H1 (cell line): ENCODE results near the gene SCN10A. TPM values are rescaled to one million over a fixed set of nuclear protein-coding genes. Genes with fewer than 3 reads are reported as not detected.

ENCODE experiments used
- CTCF ChIA-PET: fragments of 300-600 bp; sonication (Branson Sonifier 250); formaldehyde crosslinking; loops from one replicate; lab custom pipeline; 2021; ENCODE audit not compliant: partially characterized antibody; lab: Charles Lee
- POLR2A ChIA-PET: fragments of 300-600 bp; sonication (Branson Sonifier 250); formaldehyde crosslinking; loops from one replicate; lab custom pipeline; 2021; ENCODE audit warnings: inconsistent platforms; ENCODE audit not compliant: partially characterized antibody; lab: Charles Lee
- DNase-seq, 2 experiments: peaks; one replicate each; pipeline versions ENCODE4 v3.0.0 to v3.0.0-alpha.2; 2010 to 2022; ENCODE audit warnings: low spot score in 2 of 2, low read depth in 1 of 2, mixed read lengths in 1 of 2
- FAIRE-seq: peaks from 2 replicates; lab custom pipeline; 2011; peaks lifted over from hg19 to GRCh38; lab: Jason Lieb, UNC
- H2AFZ ChIP-seq: 2 replicates; pipeline ENCODE4 v1.8.1; 2012; ENCODE audit warnings: low read length, inconsistent platforms
- H2AK5ac ChIP-seq: 2 replicates; pipeline ENCODE4 v1.6.1; 2013; ENCODE audit warnings: low read depth, low read length
- H2BK120ac ChIP-seq: replicated peaks from 2 replicates; pipeline ENCODE3; 2013; ENCODE audit warnings: low read depth, low read length, inconsistent platforms
- H2BK12ac ChIP-seq: 2 replicates; pipeline ENCODE4 v1.6.1; 2013; ENCODE audit warnings: low read depth, low read length
- H2BK15ac ChIP-seq: 2 replicates; pipeline ENCODE4 v1.6.1; 2013; ENCODE audit warnings: low read length
- H2BK20ac ChIP-seq: 2 replicates; pipeline ENCODE4 v1.6.1; 2013; ENCODE audit warnings: low read length
- H2BK5ac ChIP-seq: 2 replicates; pipeline ENCODE4 v1.6.1; 2013; ENCODE audit warnings: low read depth, low read length
- H3K14ac ChIP-seq: 2 replicates; pipeline ENCODE4 v1.6.1; 2013; ENCODE audit warnings: inconsistent platforms; ENCODE audit not compliant: insufficient read length
- H3K18ac ChIP-seq: 2 replicates; pipeline ENCODE4 v1.6.1; 2013; ENCODE audit warnings: low read length; ENCODE audit errors: extremely low read depth
- H3K23ac ChIP-seq: 2 replicates; pipeline ENCODE4 v1.6.1; 2013; ENCODE audit warnings: inconsistent platforms; ENCODE audit not compliant: insufficient read length
- H3K23me2 ChIP-seq: 2 replicates; pipeline ENCODE4 v1.6.1; 2013; ENCODE audit warnings: low read depth, low read length
- H3K27ac ChIP-seq: 2 replicates; pipeline ENCODE4 v1.6.1; 2011; ENCODE audit warnings: low read depth, low read length, inconsistent platforms
- H3K27me3 ChIP-seq, 4 experiments: replicated peaks in 1 of 4; 1 replicate in 1 of 4; 2 replicates in 3 of 4; pipeline versions ENCODE4 v1.6.1 to v1.8.1; 2011 to 2013; ENCODE audit warnings: low read length in 3 of 4, mild to moderate bottlenecking in 3 of 4, inconsistent platforms in 2 of 4, mixed read lengths in 2 of 4, moderate library complexity in 1 of 4; ENCODE audit not compliant: control insufficient read depth in 3 of 4, insufficient read depth in 3 of 4; ENCODE audit errors: extremely low read depth in 1 of 4
- H3K36me3 ChIP-seq, 4 experiments: 2 replicates each; pipeline versions ENCODE4 v1.6.1 to v1.8.1; 2011 to 2013; ENCODE audit warnings: mild to moderate bottlenecking in 4 of 4, low read length in 3 of 4, moderate library complexity in 2 of 4, control low read depth in 1 of 4, inconsistent platforms in 1 of 4; ENCODE audit not compliant: insufficient read depth in 4 of 4, control insufficient read depth in 2 of 4
- H3K4ac ChIP-seq: replicated peaks from 2 replicates; pipeline ENCODE3; 2013; ENCODE audit warnings: low read length, low read depth, mixed read lengths, inconsistent platforms; ENCODE audit not compliant: insufficient read length
- H3K4me1 ChIP-seq, 4 experiments: replicated peaks in 1 of 4; 1 replicate in 1 of 4; 2 replicates in 3 of 4; pipeline versions ENCODE4 v1.6.1 to v1.8.1; 2011 to 2013; ENCODE audit warnings: low read length in 3 of 4, inconsistent platforms in 2 of 4, mixed read lengths in 1 of 4; ENCODE audit not compliant: insufficient read depth in 4 of 4, control insufficient read depth in 3 of 4
- H3K4me2 ChIP-seq, 2 experiments: 2 replicates each; pipeline versions ENCODE4 v1.6.1 to v1.8.1; 2011 to 2013; ENCODE audit warnings: low read depth in 2 of 2, low read length in 2 of 2, control low read depth in 1 of 2, inconsistent platforms in 1 of 2, mild to moderate bottlenecking in 1 of 2; ENCODE audit not compliant: insufficient read depth in 1 of 2
- H3K4me3 ChIP-seq, 4 experiments: fragments of 200-600, 300-600 bp in 1 of 4; sonication (generic), shearing (Covaris generic), sonication (Bioruptor Twin) in 1 of 4; 2 replicates each; pipeline versions ENCODE4 v1.5.1 to v1.8.1; 2011 to 2016; ENCODE audit warnings: low read length in 4 of 4, low read depth in 3 of 4, control low read depth in 2 of 4, inconsistent platforms in 2 of 4, mild to moderate bottlenecking in 2 of 4, mixed read lengths in 1 of 4, moderate library complexity in 1 of 4; ENCODE audit not compliant: insufficient read depth in 2 of 4; ENCODE audit errors: extremely low read depth in 1 of 4
- H3K56ac ChIP-seq: replicated peaks from 2 replicates; pipeline ENCODE3; 2013; ENCODE audit warnings: low read depth, mild to moderate bottlenecking, mixed read lengths, low read length, inconsistent platforms; ENCODE audit not compliant: insufficient read length
- H3K79me1 ChIP-seq: 2 replicates; pipeline ENCODE4 v1.6.1; 2013; ENCODE audit warnings: low read depth, low read length, control low read depth
- H3K79me2 ChIP-seq, 2 experiments: 2 replicates each; pipeline versions ENCODE4 v1.6.1 to v1.8.1; 2012 to 2013; ENCODE audit warnings: low read length in 2 of 2, mild to moderate bottlenecking in 2 of 2, inconsistent platforms in 1 of 2; ENCODE audit not compliant: insufficient read depth in 2 of 2, control insufficient read depth in 1 of 2
- H3K9ac ChIP-seq, 4 experiments: replicated peaks in 1 of 4; 1 replicate in 1 of 4; 2 replicates in 3 of 4; pipeline versions ENCODE4 v1.6.1 to v1.8.1; 2011 to 2013; ENCODE audit warnings: low read depth in 3 of 4, low read length in 3 of 4, control low read depth in 2 of 4, mild to moderate bottlenecking in 2 of 4, moderate library complexity in 2 of 4, inconsistent platforms in 1 of 4; ENCODE audit errors: extremely low read depth in 1 of 4
- H3K9me3 ChIP-seq, 2 experiments: 2 replicates each; pipeline versions ENCODE4 v1.6.1 to v1.8.1; 2012 to 2013; ENCODE audit warnings: mild to moderate bottlenecking in 2 of 2, moderate library complexity in 2 of 2, control low read depth in 1 of 2, inconsistent platforms in 1 of 2, low read depth in 1 of 2, low read length in 1 of 2, mixed read lengths in 1 of 2; ENCODE audit not compliant: insufficient read depth in 2 of 2
- H4K20me1 ChIP-seq, 2 experiments: replicated peaks in 1 of 2; 2 replicates each; pipeline versions ENCODE3 to v1.8.1; 2011 to 2013; ENCODE audit warnings: inconsistent platforms in 2 of 2, low read length in 2 of 2, mild to moderate bottlenecking in 1 of 2; ENCODE audit not compliant: insufficient read depth in 2 of 2, control insufficient read depth in 1 of 2
- H4K5ac ChIP-seq: 2 replicates; pipeline ENCODE4 v1.6.1; 2013; ENCODE audit warnings: low read length, low read depth, mixed read lengths, inconsistent platforms; ENCODE audit not compliant: insufficient read length
- H4K8ac ChIP-seq: 2 replicates; pipeline ENCODE4 v1.8.0; 2013; ENCODE audit warnings: mild to moderate bottlenecking, moderate library complexity, low read length, inconsistent platforms; ENCODE audit not compliant: insufficient read depth; ENCODE audit errors: extremely low read depth
- H4K91ac ChIP-seq: replicated peaks from 2 replicates; pipeline ENCODE3; 2013; ENCODE audit warnings: low read length, mixed read lengths, inconsistent platforms; ENCODE audit not compliant: insufficient read length
- JUND ChIP-seq: IDR thresholded peaks from 2 replicates; pipeline ENCODE4 v1.6.1; 2011; ENCODE audit warnings: mild to moderate bottlenecking, improper control_type of control experiment, low read length
- PHF8 ChIP-seq: fragments of 200-600 bp; sonication (generic); conservative IDR thresholded peaks from 2 replicates; pipeline ENCODE4 v1.7.1; 2012; ENCODE audit warnings: low read depth, mild to moderate bottlenecking, inconsistent platforms, low read length, moderate library complexity
- WGBS, 2 experiments: shearing (Covaris generic) in 1 of 2; methylation state at CpG; one replicate each; pipeline versions ENCODE4 v1.1.6 to v1.1.7; 2013 to 2015; ENCODE audit warnings: low lambda C conversion rate in 2 of 2, mixed read lengths in 2 of 2, inconsistent platforms in 1 of 2, low coverage in 1 of 2, missing lambda C conversion rate in 1 of 2; ENCODE audit not compliant: insufficient replicate concordance in 2 of 2, insufficient coverage in 1 of 2, insufficient read length in 1 of 2; ENCODE audit errors: extremely low coverage in 1 of 2, missing lambda C conversion rate in 1 of 2; 5-methylcytosine and 5-hydroxymethylcytosine counted together
- polyA plus RNA-seq, 7 experiments: library from polyadenylated mRNA; depleted of rRNA in 3 of 7; stranded (reverse) in 5 of 7; unstranded in 2 of 7; fragments of >200 nt in 5 of 7; fragments of 200-250 nt in 2 of 7; gene quantifications; 1 replicate in 5 of 7; 2 replicates in 1 of 7; 4 replicates in 1 of 7; pipeline versions ENCODE4 v1.2.1 to v1.2.3, GENCODE V29; 2011 to 2013; ENCODE audit warnings: missing spikeins in 2 of 7, mixed read lengths in 2 of 7
- total RNA-seq: library from RNA; stranded (reverse); fragmentation: NEBNext Ultra II Directional; extraction: Animal tissue kit (Norgen Biotek cat#: 25700); gene quantifications from 2 replicates; pipeline ENCODE4 v1.2.1, GENCODE V29; 2021

SCN10A gene
- total and polyA plus RNA-seq, 2 of the 8 experiments (the other 6 are each of a cell fraction or from before 2014, with no cell fraction given): not detected

DNA sequence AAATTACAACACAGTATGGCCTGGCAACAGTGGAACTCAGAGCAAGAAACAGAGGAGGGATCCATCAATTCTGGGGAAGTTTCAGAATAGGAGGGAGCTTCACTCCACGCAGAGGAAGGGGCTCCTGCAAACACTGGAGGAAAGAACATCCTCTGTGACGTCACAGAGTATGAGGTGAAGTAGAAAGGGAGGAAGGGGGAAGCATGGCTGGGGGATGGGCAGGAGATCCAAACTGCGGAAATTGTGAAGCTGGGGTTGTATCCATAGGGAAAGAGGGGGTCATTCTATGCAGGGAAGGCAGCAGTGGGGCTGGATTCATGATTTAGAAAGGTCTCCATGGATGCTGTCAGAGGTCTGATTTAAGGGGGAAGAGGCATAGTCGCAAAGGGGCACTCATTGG, 8.3 kb upstream of the SCN10A start:
- Histone ChIP-seq H3K23ac (no peak overlapping the region), H3K27ac (no peak overlapping the region), H2BK15ac (no peak overlapping the region), H2BK5ac (no peak overlapping the region), H3K23me2 (peaks cover 3% of the 10 kb centered on the region; the same call in 1 of the 2 replicates), H3K36me3 (no peaks in the 10 kb centered on the region), H3K27me3 (no peaks in the 10 kb centered on the region), H3K4me3 (no peak overlapping the region), H3K4me2 (no peak overlapping the region), H2BK12ac (0 out of 2 replicates have a peak overlapping the region, but pooled peaks have one; percentile 50), H3K9ac (no peak overlapping the region), H4K5ac (no peak overlapping the region), H3K4ac (no peak overlapping the region), H2BK120ac (no peak overlapping the region), H3K18ac (no peak overlapping the region), H2BK20ac (no peak overlapping the region), H4K91ac (no peak overlapping the region), H3K14ac (no peak overlapping the region), H3K4me1 (no peaks in the 10 kb centered on the region), H3K9me3 (no peaks in the 10 kb centered on the region), H2AK5ac (no peak overlapping the region), H3K79me1 (no peaks in the 10 kb centered on the region), H3K79me2 (no peaks in the 10 kb centered on the region), H4K20me1 (no peaks in the 10 kb centered on the region), H4K8ac (no peak overlapping the region), H2AFZ (peak overlapping the region; percentile 32; the same call in 1 of the 2 replicates), H3K56ac (no peak overlapping the region)
- DNase-seq (no peak), FAIRE-seq (no peak)
- TF ChIP-seq PHF8: no peak
- no peak for TF ChIP-seq JUND
- ChIA-PET CTCF (interaction anchor here (1.2 to 1.5 kb wide), 2 partner anchors 86 to 136 kb away, joined by 3 to 4 read pairs; no protein-coding TSS in a partner anchor), POLR2A (no interaction called here)
- WGBS, 2 experiments: 85% methylated on average over 4 of the region's 4 CpGs; no CpG with 5 or more reads in 1 of the 2 experiments
